ENCODE data around the gene CPLX4.

DNA sequence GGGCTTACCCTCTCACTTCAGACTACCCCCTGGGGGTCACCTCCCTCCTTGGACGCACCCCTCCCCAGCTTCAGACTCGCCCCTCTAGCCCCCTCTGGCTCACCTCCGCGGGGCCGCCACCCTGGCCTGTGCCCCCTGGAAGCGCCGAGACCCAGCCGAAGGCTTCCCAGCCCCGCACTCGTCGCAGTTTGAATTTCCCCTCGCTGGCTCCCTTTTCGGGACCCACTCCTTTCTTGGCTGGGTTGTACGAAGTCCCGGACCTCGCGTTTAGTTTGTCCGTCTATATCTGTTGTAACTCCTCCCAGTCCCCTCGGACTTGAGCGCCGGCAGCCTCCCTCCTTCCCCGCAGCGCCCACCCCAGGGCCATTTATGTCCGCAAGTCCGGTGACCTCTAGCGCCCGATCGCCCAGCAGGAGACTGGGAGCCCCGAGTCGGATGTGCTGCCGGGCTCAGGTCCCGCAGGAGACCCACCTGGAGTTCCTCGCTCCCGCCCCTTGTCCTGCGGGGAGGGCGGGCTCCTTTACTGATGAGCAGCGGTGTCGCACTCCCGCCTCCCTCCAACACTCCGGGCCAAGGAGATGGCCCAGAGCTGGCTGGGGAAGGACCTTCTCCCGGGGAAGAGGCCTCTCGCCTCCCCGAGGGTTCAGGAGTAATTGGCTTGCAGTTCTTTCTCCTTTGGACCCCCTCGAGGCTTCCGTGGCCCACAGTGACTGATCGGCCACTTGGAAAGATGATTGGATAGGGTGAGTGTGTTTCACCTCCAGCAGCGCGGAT lies 44.5 kb downstream of the CPLX4 start:
- TF ChIP-seq, protein P1, sequence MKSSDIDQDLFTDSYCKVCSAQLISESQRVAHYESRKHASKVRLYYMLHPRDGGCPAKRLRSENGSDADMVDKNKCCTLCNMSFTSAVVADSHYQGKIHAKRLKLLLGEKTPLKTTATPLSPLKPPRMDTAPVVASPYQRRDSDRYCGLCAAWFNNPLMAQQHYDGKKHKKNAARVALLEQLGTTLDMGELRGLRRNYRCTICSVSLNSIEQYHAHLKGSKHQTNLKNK (CRISPR knock-in tag; IDR thresholded peaks at IDR 0.05) = no peak
- no peak for TF ChIP-seq JUN (CRISPR knock-in tag; IDR thresholded peaks at IDR 0.05)
